Right atrium auricular region (tissue), 2 donors: ENCODE measurements around the gene OPN1LW. TPM values are rescaled to one million over a fixed set of nuclear protein-coding genes. Genes with fewer than 3 reads are reported as not detected.

ENCODE experiments used
- DNase-seq: peaks from one replicate; pipeline ENCODE4 v3.0.0-alpha.2; 2019; ENCODE audit warnings: low spot score
- H3K27ac ChIP-seq, 2 donors: fragments of 200-600 bp; sonication (generic); 1 replicate in 1 of 2; 2 replicates in 1 of 2; pipeline ENCODE4 v1.5.1; 2016 to 2019
- H3K27me3 ChIP-seq, 2 donors: fragments of 200-600 bp; sonication (generic); one replicate each; pipeline versions ENCODE4 v1.5.1 to v1.6.0; 2017 to 2019
- H3K36me3 ChIP-seq: fragments of 200-600 bp; sonication (generic); one replicate; pipeline ENCODE4 v1.5.1; 2016
- H3K4me1 ChIP-seq, 2 donors: fragments of 200-600 bp; sonication (generic); one replicate each; pipeline versions ENCODE4 v1.5.1 to v1.6.0; 2017 to 2019
- H3K4me3 ChIP-seq, 2 donors: fragments of 200-600 bp; sonication (generic); 1 replicate in 1 of 2; 2 replicates in 1 of 2; pipeline ENCODE4 v1.5.1; 2017 to 2019; ENCODE audit warnings: mild to moderate bottlenecking in 1 of 2, moderate library complexity in 1 of 2
- H3K9me3 ChIP-seq, 2 donors: fragments of 200-600 bp; sonication (generic); one replicate each; pipeline ENCODE4 v1.5.1; 2019
- total RNA-seq, 2 donors: library from RNA; depleted of rRNA; stranded (reverse); fragments of >200 nt; gene quantifications; one replicate each; pipeline ENCODE4 v1.1.0, GENCODE V29; 2016
- TF ChIP-seq, protein P1 (sequence below), 2 donors: fragments of 200-600 bp; sonication (generic); IDR thresholded peaks; one replicate each; pipeline ENCODE4 v1.5.1; 2019; ENCODE audit warnings: antibody characterized with exemption in 2 of 2

Gene OPN1LW
- total RNA-seq, 2 donors from 2014 or later, result not detected

DNA sequence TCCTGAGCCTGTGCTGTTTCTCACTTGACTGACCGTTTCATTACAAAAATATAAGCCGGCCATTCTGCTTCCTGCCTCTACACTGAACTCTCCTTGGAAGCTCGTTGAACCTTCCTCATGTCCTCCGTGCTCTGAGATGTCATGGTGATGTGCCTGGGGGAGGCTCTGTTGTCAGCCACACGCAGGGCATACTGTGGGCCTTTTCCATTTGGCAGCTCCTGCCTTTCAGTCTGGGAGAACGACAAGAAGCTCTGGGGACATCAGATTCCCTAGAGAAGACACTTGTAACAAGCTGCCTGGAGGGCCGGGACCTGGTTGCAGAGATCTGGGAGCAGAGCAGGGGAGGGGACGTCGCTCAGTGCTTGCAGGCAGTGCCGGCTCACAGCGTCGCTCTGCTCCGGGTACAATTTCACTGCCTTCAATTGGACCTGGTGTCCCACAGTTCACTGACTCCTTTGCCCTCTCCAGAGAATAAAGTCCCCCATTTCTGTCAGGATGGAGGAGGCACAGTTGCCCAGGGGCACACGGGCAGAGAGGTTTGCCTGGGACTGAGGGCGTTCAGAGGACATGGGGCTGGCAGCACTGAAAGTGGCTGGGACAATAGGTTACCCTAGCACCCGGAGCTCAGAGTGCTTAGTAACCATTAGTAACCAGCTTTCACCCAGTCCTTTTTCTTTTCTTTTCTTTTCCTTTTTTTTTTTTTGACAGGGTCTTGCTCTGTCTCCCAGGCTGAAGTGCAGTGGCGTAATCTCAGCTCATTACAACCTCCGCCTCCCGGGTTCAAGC is 27.4 kb upstream of the OPN1LW start:
- Histone ChIP-seq H3K36me3 (no peaks in the 10 kb centered on the region), H3K4me1 (no peaks in the 10 kb centered on the region), H3K9me3 (peaks cover 0 to 16% of the 10 kb centered on the region in 2 donors), H3K27ac (no peak overlapping the region), H3K27me3 (no peaks in the 10 kb centered on the region), H3K4me3 (no peak overlapping the region)
- TF ChIP-seq, protein P1, sequence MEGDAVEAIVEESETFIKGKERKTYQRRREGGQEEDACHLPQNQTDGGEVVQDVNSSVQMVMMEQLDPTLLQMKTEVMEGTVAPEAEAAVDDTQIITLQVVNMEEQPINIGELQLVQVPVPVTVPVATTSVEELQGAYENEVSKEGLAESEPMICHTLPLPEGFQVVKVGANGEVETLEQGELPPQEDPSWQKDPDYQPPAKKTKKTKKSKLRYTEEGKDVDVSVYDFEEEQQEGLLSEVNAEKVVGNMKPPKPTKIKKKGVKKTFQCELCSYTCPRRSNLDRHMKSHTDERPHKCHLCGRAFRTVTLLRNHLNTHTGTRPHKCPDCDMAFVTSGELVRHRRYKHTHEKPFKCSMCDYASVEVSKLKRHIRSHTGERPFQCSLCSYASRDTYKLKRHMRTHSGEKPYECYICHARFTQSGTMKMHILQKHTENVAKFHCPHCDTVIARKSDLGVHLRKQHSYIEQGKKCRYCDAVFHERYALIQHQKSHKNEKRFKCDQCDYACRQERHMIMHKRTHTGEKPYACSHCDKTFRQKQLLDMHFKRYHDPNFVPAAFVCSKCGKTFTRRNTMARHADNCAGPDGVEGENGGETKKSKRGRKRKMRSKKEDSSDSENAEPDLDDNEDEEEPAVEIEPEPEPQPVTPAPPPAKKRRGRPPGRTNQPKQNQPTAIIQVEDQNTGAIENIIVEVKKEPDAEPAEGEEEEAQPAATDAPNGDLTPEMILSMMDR (IDR thresholded peaks at IDR 0.05), result no peak
- no peak for DNase-seq

DNA sequence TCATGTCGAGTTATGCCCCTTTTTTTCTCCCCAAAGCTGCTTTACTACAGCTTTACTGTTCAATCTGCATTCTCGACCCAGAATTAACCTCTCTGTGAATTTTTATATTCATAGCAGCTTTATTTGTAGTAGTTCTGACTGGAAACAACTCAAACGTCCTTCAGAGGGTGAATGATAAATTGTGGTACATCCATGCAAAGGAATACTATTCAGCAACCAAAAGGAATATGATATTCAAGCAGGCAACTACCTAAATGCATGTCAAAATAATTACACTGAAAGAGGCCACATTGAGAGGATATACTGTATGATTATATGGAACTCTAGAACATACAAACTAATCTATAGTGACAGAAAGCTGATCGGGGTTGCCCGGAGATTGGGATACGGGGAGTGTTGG is 26.5 kb upstream of the OPN1LW start:
- Histone ChIP-seq H3K36me3 (no peaks in the 10 kb centered on the region), H3K27me3 (no peaks in the 10 kb centered on the region)

DNA sequence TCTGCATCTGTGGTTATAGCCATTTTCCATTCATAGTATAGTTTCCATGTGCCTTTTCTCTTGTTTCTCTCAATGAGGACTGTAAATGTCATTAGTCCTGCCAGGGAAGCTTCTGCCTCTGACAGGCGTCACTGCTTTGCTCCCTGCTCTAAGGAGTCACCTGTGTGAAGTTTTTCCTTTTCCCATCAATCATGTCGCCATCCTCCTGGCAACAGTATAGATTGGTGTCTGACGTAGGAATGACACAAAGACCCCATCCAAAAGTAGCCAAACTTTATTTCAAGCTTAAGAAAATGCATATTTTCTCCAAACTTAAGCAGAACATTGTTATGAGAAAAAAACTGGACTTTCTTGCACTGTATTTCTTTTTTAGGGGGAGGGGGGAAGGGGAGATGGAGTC is 23.5 kb upstream of the OPN1LW start:
- TF ChIP-seq, protein P1 (IDR thresholded peaks at IDR 0.05), result no peak
- DNase-seq, result no peak
- H3K27me3 ChIP-seq, result no peaks in the 10 kb centered on the region
- H3K27ac ChIP-seq, result no peak overlapping the region
- no peaks in the 10 kb centered on the region for H3K4me1 ChIP-seq
- no peaks in the 10 kb centered on the region for H3K36me3 ChIP-seq
- peaks cover 0 to 16% of the 10 kb centered on the region in 2 donors for H3K9me3 ChIP-seq
- H3K4me3 ChIP-seq, result no peak overlapping the region

More for the DNA sequence above, 26.5 kb upstream of the OPN1LW start:
- Histone ChIP-seq H3K4me1 (no peaks in the 10 kb centered on the region), H3K9me3 (peaks cover 0 to 16% of the 10 kb centered on the region in 2 donors), H3K27ac (no peak overlapping the region), H3K4me3 (no peak overlapping the region)
- TF ChIP-seq, protein P1 (IDR thresholded peaks at IDR 0.05), result no peak
- DNase-seq, result no peak

GRCh38 chrX:154121207-154121606 is 22.8 kb upstream of the OPN1LW start:
- no peak for DNase-seq
- peak overlapping the region in 1 of 2 donors; percentile 9 for H3K27ac ChIP-seq

GRCh38 chrX:154121961-154122360 is 22.1 kb upstream of the OPN1LW start:
- Histone ChIP-seq H3K27ac (peak overlapping the region in 1 of 2 donors; percentile 9), H3K4me3 (no peak overlapping the region), H3K4me1 (no peaks in the 10 kb centered on the region), H3K9me3 (peaks cover 0 to 16% of the 10 kb centered on the region in 2 donors), H3K27me3 (no peaks in the 10 kb centered on the region), H3K36me3 (no peaks in the 10 kb centered on the region)
- TF ChIP-seq, protein P1 (IDR thresholded peaks at IDR 0.05), result no peak
- DNase-seq, result no peak

More at GRCh38 chrX:154121207-154121606, 22.8 kb upstream of the OPN1LW start:
- no peak overlapping the region for H3K4me3 ChIP-seq
- no peaks in the 10 kb centered on the region for H3K4me1 ChIP-seq
- TF ChIP-seq, protein P1 (IDR thresholded peaks at IDR 0.05), result no peak
- H3K9me3 ChIP-seq, result peaks cover 0 to 16% of the 10 kb centered on the region in 2 donors
- H3K36me3 ChIP-seq, result no peaks in the 10 kb centered on the region
- no peaks in the 10 kb centered on the region for H3K27me3 ChIP-seq
